GM12874 (cell line): Measurements from ENCODE around the gene TGFBR1.

Source experiments
- CTCF ChIP-seq: IDR thresholded peaks from 2 replicates; pipeline ENCODE4 v1.5.1; 2011; ENCODE audit warnings: low read depth, mild to moderate bottlenecking, control low read depth, low read length, moderate library complexity; ENCODE audit not compliant: insufficient read depth

Gene TGFBR1

GRCh38 chr9:99140685-99141314 lies 35.9 kb downstream of the TGFBR1 start:
- peak; percentile 96 for TF ChIP-seq CTCF

- no peak for TF ChIP-seq CTCF
Measured at GRCh38 chr9:99141849-99142248, 36.9 kb downstream of the TGFBR1 start.

- no peak for TF ChIP-seq CTCF
Measured at GRCh38 chr9:99142275-99142674, 37.4 kb downstream of the TGFBR1 start.

- no peak for TF ChIP-seq CTCF
Measured at GRCh38 chr9:99143655-99144054, 38.7 kb downstream of the TGFBR1 start.

GRCh38 chr9:99144966-99145365 lies 40.1 kb downstream of the TGFBR1 start:
- TF ChIP-seq CTCF = no peak

GRCh38 chr9:99146574-99146973 lies 41.7 kb downstream of the TGFBR1 start:
- TF ChIP-seq CTCF = no peak

- no peak for TF ChIP-seq CTCF
Measured at GRCh38 chr9:99147177-99147576, 42.3 kb downstream of the TGFBR1 start.
